ENCODE measurements around the gene USP10. TPM values are rescaled to one million over a fixed set of nuclear protein-coding genes. Genes with fewer than 3 reads are reported as not detected.

The USP10 gene
- total and polyA plus RNA-seq, 2 donors (not counting 1 experiment from before 2014, with no cell fraction given), result 48.9 to 134 TPM

DNA sequence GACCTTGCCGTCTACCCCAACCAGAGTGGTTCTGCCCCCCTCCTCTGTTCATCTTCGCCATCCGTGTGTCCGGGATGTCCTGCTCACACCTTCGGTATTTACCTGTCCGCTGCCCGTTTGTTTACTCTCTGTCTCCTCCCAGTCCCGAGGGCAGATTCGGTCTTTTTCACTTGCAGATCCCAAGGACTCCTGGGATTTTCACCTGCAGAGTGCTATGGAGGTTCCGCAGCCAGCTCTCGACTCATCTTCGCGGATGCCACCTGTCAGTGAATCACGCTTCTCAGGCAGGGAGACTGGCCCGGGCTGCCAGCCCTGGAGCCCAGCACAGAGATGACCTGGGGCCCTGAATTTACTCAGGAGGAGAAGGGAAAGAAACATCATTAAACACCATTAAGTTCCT lies 128.1 kb downstream of the USP10 start:
- 94% methylated on average over 12 of the region's 15 CpGs for WGBS (ENCODE audit: insufficient coverage)
- H3K9me3 Mint-ChIP-seq (ENCODE audit: insufficient read depth), result no peaks in the 10 kb centered on the region
- H3K27me3 ChIP-seq (replicated peaks in 1 of 4; ENCODE audit: control extremely low read depth in 1 of 4, control insufficient read depth in 3 of 4, insufficient read depth in 4 of 4, low read length in 3 of 4), result peaks cover 0 to 5% (median 0%) of the 10 kb centered on the region in 4 experiments
- H3K4me3 Mint-ChIP-seq, result no peak overlapping the region
- no peaks in the 10 kb centered on the region for H4K20me1 ChIP-seq (ENCODE audit: control insufficient read depth, insufficient read depth, low read length, poor library complexity, severe bottlenecking)
- H3K36me3 ChIP-seq (replicated peaks in 1 of 2; ENCODE audit: control extremely low read depth in 1 of 2, control insufficient read depth in 1 of 2, extremely low read depth in 1 of 2, insufficient read depth in 2 of 2, low read length in 1 of 2), result no peaks in the 10 kb centered on the region
- no peak overlapping the region for H3K9ac ChIP-seq (ENCODE audit: low read length)
- no peak overlapping the region for H2AFZ ChIP-seq (ENCODE audit: insufficient read depth, low read depth, low read length, poor library complexity, severe bottlenecking)
- TF ChIP-seq EZH2 (IDR thresholded peaks at IDR 0.05; ENCODE audit: borderline replicate concordance, insufficient read depth, low read depth, low read length, poor library complexity, severe bottlenecking), result no peak
- peaks cover 0 to 3% (median 0%) of the 10 kb centered on the region in 3 donors for H3K9me3 ChIP-seq (ENCODE audit: control extremely low read depth in 1 of 3, control insufficient read depth in 2 of 3, insufficient read depth in 1 of 3, low read length in 2 of 3)
- no peaks in the 10 kb centered on the region for H3K4me1 ChIP-seq (ENCODE audit: control insufficient read depth in 2 of 2, insufficient read depth in 2 of 2, low read length in 2 of 2)
- DNase-seq, result no peak
- H3K27ac Mint-ChIP-seq, result no peak overlapping the region
- H3K4me2 ChIP-seq (replicated peaks; ENCODE audit: low read depth, low read length, poor library complexity, severe bottlenecking), result no peak overlapping the region
- ChIA-PET POLR2A (no interaction called here), CTCF (no interaction called here)
- no peak overlapping the region for H3K27ac ChIP-seq (ENCODE audit: low read length in 2 of 2)
- no peaks in the 10 kb centered on the region for H3K4me1 Mint-ChIP-seq
- H3K27me3 Mint-ChIP-seq, result peaks cover 25% of the 10 kb centered on the region
- no peak overlapping the region for H3K4me3 ChIP-seq (ENCODE audit: control extremely low read depth in 1 of 5, extremely low read depth in 1 of 5, insufficient read depth in 1 of 5, low read depth in 2 of 5, low read length in 4 of 5)
- H3K79me2 ChIP-seq (ENCODE audit: control insufficient read depth, insufficient read depth, low read length), result no peaks in the 10 kb centered on the region
- no peak for ATAC-seq (ENCODE audit: low read depth)
- intact Hi-C loops (cut with micrococcal nuclease), result no loop called here

DNA sequence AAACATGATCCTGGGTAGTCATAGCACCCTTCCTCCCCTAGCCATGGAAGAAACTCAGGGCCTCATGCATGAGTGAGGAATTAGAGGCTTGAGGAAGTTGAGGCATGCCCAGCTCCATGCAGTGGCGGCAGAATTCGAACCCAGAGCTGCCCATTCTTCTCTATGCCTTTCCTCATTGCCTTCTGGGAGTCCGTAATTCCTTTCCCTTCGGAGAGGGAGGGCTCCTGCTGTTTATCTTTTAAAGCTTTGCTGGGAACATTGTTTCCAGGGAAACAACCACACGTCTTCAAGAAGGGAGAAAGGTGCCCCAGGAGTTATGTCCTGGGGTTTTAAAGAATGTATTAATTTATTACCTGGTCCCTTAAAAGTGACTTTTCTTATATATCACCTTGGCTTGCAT lies 128.5 kb downstream of the USP10 start:
- H3K4me3 Mint-ChIP-seq, result no peak overlapping the region
- H3K4me2 ChIP-seq (replicated peaks; ENCODE audit: low read depth, low read length, poor library complexity, severe bottlenecking), result no peak overlapping the region
- DNase-seq, result no peak
- CTCF ChIA-PET, result no interaction called here
- H3K27ac Mint-ChIP-seq, result no peak overlapping the region
- peaks cover 0 to 3% (median 0%) of the 10 kb centered on the region in 4 experiments for H3K27me3 ChIP-seq (replicated peaks in 1 of 4; ENCODE audit: control extremely low read depth in 1 of 4, control insufficient read depth in 3 of 4, insufficient read depth in 4 of 4, low read length in 3 of 4)
- no peaks in the 10 kb centered on the region for H4K20me1 ChIP-seq (ENCODE audit: control insufficient read depth, insufficient read depth, low read length, poor library complexity, severe bottlenecking)
- peaks cover 23% of the 10 kb centered on the region for H3K27me3 Mint-ChIP-seq
- no peaks in the 10 kb centered on the region for H3K79me2 ChIP-seq (ENCODE audit: control insufficient read depth, insufficient read depth, low read length)
- H3K9me3 Mint-ChIP-seq (ENCODE audit: insufficient read depth), result no peaks in the 10 kb centered on the region
- no peaks in the 10 kb centered on the region for H3K4me1 ChIP-seq (ENCODE audit: control insufficient read depth in 2 of 2, insufficient read depth in 2 of 2, low read length in 2 of 2)
- H3K4me3 ChIP-seq (ENCODE audit: control extremely low read depth in 1 of 5, extremely low read depth in 1 of 5, insufficient read depth in 1 of 5, low read depth in 2 of 5, low read length in 4 of 5), result no peak overlapping the region
- TF ChIP-seq EZH2 (IDR thresholded peaks at IDR 0.05; ENCODE audit: borderline replicate concordance, insufficient read depth, low read depth, low read length, poor library complexity, severe bottlenecking), result no peak
- TF ChIP-seq, protein P1, sequence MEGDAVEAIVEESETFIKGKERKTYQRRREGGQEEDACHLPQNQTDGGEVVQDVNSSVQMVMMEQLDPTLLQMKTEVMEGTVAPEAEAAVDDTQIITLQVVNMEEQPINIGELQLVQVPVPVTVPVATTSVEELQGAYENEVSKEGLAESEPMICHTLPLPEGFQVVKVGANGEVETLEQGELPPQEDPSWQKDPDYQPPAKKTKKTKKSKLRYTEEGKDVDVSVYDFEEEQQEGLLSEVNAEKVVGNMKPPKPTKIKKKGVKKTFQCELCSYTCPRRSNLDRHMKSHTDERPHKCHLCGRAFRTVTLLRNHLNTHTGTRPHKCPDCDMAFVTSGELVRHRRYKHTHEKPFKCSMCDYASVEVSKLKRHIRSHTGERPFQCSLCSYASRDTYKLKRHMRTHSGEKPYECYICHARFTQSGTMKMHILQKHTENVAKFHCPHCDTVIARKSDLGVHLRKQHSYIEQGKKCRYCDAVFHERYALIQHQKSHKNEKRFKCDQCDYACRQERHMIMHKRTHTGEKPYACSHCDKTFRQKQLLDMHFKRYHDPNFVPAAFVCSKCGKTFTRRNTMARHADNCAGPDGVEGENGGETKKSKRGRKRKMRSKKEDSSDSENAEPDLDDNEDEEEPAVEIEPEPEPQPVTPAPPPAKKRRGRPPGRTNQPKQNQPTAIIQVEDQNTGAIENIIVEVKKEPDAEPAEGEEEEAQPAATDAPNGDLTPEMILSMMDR (IDR thresholded peaks at IDR 0.05), result no peak
- H3K9me3 ChIP-seq (ENCODE audit: control extremely low read depth in 1 of 3, control insufficient read depth in 2 of 3, insufficient read depth in 1 of 3, low read length in 2 of 3), result peaks cover 0 to 2% (median 0%) of the 10 kb centered on the region in 3 donors
- POLR2A ChIA-PET, result no interaction called here
- WGBS (ENCODE audit: insufficient coverage), result no CpG with 5 or more reads among the region's 5 CpGs
- intact Hi-C loops (cut with micrococcal nuclease), result no loop called here
- no peak overlapping the region for H3K9ac ChIP-seq (ENCODE audit: low read length)
- no peak overlapping the region for H3K27ac ChIP-seq (ENCODE audit: low read length in 2 of 2)
- no peaks in the 10 kb centered on the region for H3K4me1 Mint-ChIP-seq
- no peak for ATAC-seq (ENCODE audit: low read depth)
- H2AFZ ChIP-seq (ENCODE audit: insufficient read depth, low read depth, low read length, poor library complexity, severe bottlenecking), result no peak overlapping the region
- no peaks in the 10 kb centered on the region for H3K36me3 ChIP-seq (replicated peaks in 1 of 2; ENCODE audit: control extremely low read depth in 1 of 2, control insufficient read depth in 1 of 2, extremely low read depth in 1 of 2, insufficient read depth in 2 of 2, low read length in 1 of 2)

Other genes starting within 250 kb of the USP10 start
- 19.3 and 23.0 TPM in 2 replicates for gene MEAK7, start 195.3 kb upstream of the USP10 start, total RNA-seq
- 1.8 and 3.9 TPM in 2 replicates for gene MEAK7, start 195.3 kb upstream of the USP10 start, polyA plus RNA-seq
- gene COTL1, start 81.9 kb upstream of the USP10 start, total RNA-seq, result 245 and 264 TPM in 2 replicates
- 79.4 and 158 TPM in 2 replicates for gene COTL1, start 81.9 kb upstream of the USP10 start, polyA plus RNA-seq
- gene KLHL36, start 51.5 kb upstream of the USP10 start, total RNA-seq, result 133 and 135 TPM in 2 replicates
- gene KLHL36, start 51.5 kb upstream of the USP10 start, polyA plus RNA-seq, result 90.3 and 100.0 TPM in 2 replicates
- gene CRISPLD2, start 120.0 kb downstream of the USP10 start, total RNA-seq, result 0.25 and 0.63 TPM in 2 replicates
- gene CRISPLD2, start 120.0 kb downstream of the USP10 start, polyA plus RNA-seq, result 0.37 and 0.50 TPM in 2 replicates

Data from B cell (primary cell).